Fibroblast of lung (primary cell): ENCODE results near the gene RAB8A. TPM values are rescaled to one million over a fixed set of nuclear protein-coding genes. Genes with fewer than 3 reads are reported as not detected.

Experiments
- DNase-seq, 2 donors: peaks; one replicate each; pipeline versions ENCODE4 v3.0.0 to v3.0.0-alpha.2; 2010; ENCODE audit warnings: low read depth in 2 of 2
- H2AFZ ChIP-seq: 2 replicates; pipeline ENCODE4 v1.5.1; 2012; ENCODE audit warnings: low read length, control low read depth, inconsistent platforms
- H3K27ac ChIP-seq: 2 replicates; pipeline ENCODE4 v1.5.1; 2011; ENCODE audit warnings: low read length, control low read depth; ENCODE audit not compliant: insufficient read depth
- H3K27me3 ChIP-seq: 2 replicates; pipeline ENCODE4 v1.5.1; 2011; ENCODE audit warnings: mild to moderate bottlenecking, low read length; ENCODE audit not compliant: control insufficient read depth, insufficient read depth
- H3K36me3 ChIP-seq: 2 replicates; pipeline ENCODE4 v1.5.1; 2011; ENCODE audit warnings: low read length; ENCODE audit not compliant: control insufficient read depth, insufficient read depth
- H3K4me1 ChIP-seq: 2 replicates; pipeline ENCODE4 v1.5.1; 2011; ENCODE audit warnings: low read length; ENCODE audit not compliant: control insufficient read depth, insufficient read depth; ENCODE audit errors: extremely low read depth
- H3K4me2 ChIP-seq: 2 replicates; pipeline ENCODE4 v1.5.1; 2011; ENCODE audit warnings: low read length, control low read depth; ENCODE audit not compliant: insufficient read depth; ENCODE audit errors: extremely low read depth
- H3K4me3 ChIP-seq, 4 experiments: fragments of 200-600 bp in 1 of 4; sonication (generic) in 1 of 4; replicated peaks in 1 of 4; 2 replicates each; pipeline ENCODE4 v1.5.1; 2011 to 2016; ENCODE audit warnings: low read length in 4 of 4, low read depth in 3 of 4, mild to moderate bottlenecking in 3 of 4, control low read depth in 2 of 4, inconsistent platforms in 1 of 4, mixed read lengths in 1 of 4; ENCODE audit not compliant: insufficient read depth in 1 of 4; ENCODE audit errors: control extremely low read depth in 1 of 4
- H3K79me2 ChIP-seq: 2 replicates; pipeline ENCODE4 v1.5.1; 2012; ENCODE audit warnings: mild to moderate bottlenecking, low read length, inconsistent platforms; ENCODE audit not compliant: control insufficient read depth, insufficient read depth
- H3K9ac ChIP-seq: 2 replicates; pipeline ENCODE4 v1.5.1; 2011; ENCODE audit warnings: mild to moderate bottlenecking, low read length, control low read depth; ENCODE audit not compliant: insufficient read depth
- H3K9me3 ChIP-seq: 2 replicates; pipeline ENCODE4 v1.5.1; 2012; ENCODE audit warnings: low read depth, low read length; ENCODE audit not compliant: control insufficient read depth, insufficient read depth
- H4K20me1 ChIP-seq: 2 replicates; pipeline ENCODE4 v1.5.1; 2011; ENCODE audit warnings: low read length; ENCODE audit not compliant: control insufficient read depth, insufficient read depth; ENCODE audit errors: extremely low read depth
- CTCF ChIP-seq, 2 donors: IDR thresholded peaks in 1 of 2; conservative IDR thresholded peaks in 1 of 2; 1 replicate in 1 of 2; 2 replicates in 1 of 2; pipeline ENCODE4 v1.5.1; 2011 to 2012; ENCODE audit warnings: low read length in 2 of 2, control low read depth in 1 of 2, inconsistent platforms in 1 of 2, low read depth in 1 of 2, mild to moderate bottlenecking in 1 of 2
- EZH2 ChIP-seq: IDR thresholded peaks from 2 replicates; pipeline ENCODE4 v1.5.1; 2012; ENCODE audit warnings: low read length, control low read depth, mild to moderate bottlenecking; ENCODE audit errors: missing control alignments
- polyA plus RNA-seq, 2 donors: library from polyadenylated mRNA; depleted of rRNA in 1 of 2; stranded (reverse) in 1 of 2; unstranded in 1 of 2; fragments of >200 nt; gene quantifications; 2 replicates each; pipeline ENCODE4 v1.2.1, GENCODE V29; 2011 to 2012; ENCODE audit warnings: missing spikeins in 1 of 2
- total RNA-seq: library from RNA; depleted of rRNA; stranded (reverse); fragments of >200 nt; gene quantifications from 2 replicates; pipeline ENCODE4 v1.2.1, GENCODE V29; 2014

RAB8A gene
- total and polyA plus RNA-seq, 2 donors (not counting 1 experiment from before 2014, with no cell fraction given), result 77.6 to 104 TPM

GRCh38 chr19:16157601-16158000, 45.9 kb downstream of the RAB8A start:
- Histone ChIP-seq H3K9ac (no peak overlapping the region), H3K4me1 (peaks cover 12% of the 10 kb centered on the region), H4K20me1 (no peaks in the 10 kb centered on the region), H3K27me3 (peaks cover 4% of the 10 kb centered on the region), H3K27ac (no peak overlapping the region), H3K9me3 (no peaks in the 10 kb centered on the region), H3K4me2 (no peak overlapping the region), H2AFZ (no peak overlapping the region), H3K36me3 (no peaks in the 10 kb centered on the region), H3K79me2 (no peaks in the 10 kb centered on the region), H3K4me3 (no peak overlapping the region)
- TF ChIP-seq CTCF (conservative IDR thresholded peaks at IDR 0.05 in 1 of 2, IDR thresholded peaks at IDR 0.05 in 1 of 2; ENCODE audit: low read depth in 1 of 2, low read length in 2 of 2) (no peak), EZH2 (no peak)
- DNase-seq, result no peak

- no peak overlapping the region for H2AFZ ChIP-seq
Measured at GRCh38 chr19:16159655-16160054, 48.0 kb downstream of the RAB8A start.

GRCh38 chr19:16160445-16160942, 48.8 kb downstream of the RAB8A start:
- Histone ChIP-seq H3K9me3 (no peaks in the 10 kb centered on the region), H3K36me3 (no peaks in the 10 kb centered on the region), H3K9ac (no peak overlapping the region), H3K4me1 (peaks cover 12% of the 10 kb centered on the region), H3K27me3 (no peaks in the 10 kb centered on the region), H4K20me1 (no peaks in the 10 kb centered on the region), H2AFZ (no peak overlapping the region), H3K79me2 (no peaks in the 10 kb centered on the region), H3K4me3 (no peak overlapping the region), H3K4me2 (no peak overlapping the region), H3K27ac (no peak overlapping the region)
- DNase-seq, result no peak
- TF ChIP-seq EZH2, result no peak

More at GRCh38 chr19:16159655-16160054, 48.0 kb downstream of the RAB8A start:
- Histone ChIP-seq H3K9me3 (no peaks in the 10 kb centered on the region), H3K79me2 (no peaks in the 10 kb centered on the region), H3K36me3 (no peaks in the 10 kb centered on the region), H3K4me2 (no peak overlapping the region), H3K9ac (no peak overlapping the region), H3K27ac (no peak overlapping the region), H3K27me3 (peaks cover 1% of the 10 kb centered on the region), H3K4me1 (peaks cover 12% of the 10 kb centered on the region), H4K20me1 (no peaks in the 10 kb centered on the region), H3K4me3 (no peak overlapping the region)
- no peak for TF ChIP-seq CTCF (conservative IDR thresholded peaks at IDR 0.05 in 1 of 2, IDR thresholded peaks at IDR 0.05 in 1 of 2; ENCODE audit: low read depth in 1 of 2, low read length in 2 of 2)
- no peak for DNase-seq
